BLaER1 treated with 17β-estradiol and CSF1 and Interleukin-3, amounts not matched to agents 10 nM and 100 nM (cell line): ENCODE results near the gene SH3PXD2A.

Source experiments
- H3K27ac ChIP-seq, 11 experiments: shearing (Covaris generic); formaldehyde crosslinking; 2 replicates each; pipeline ENCODE4 v1.8.1; 2022
- H3K27me3 ChIP-seq, 11 experiments: shearing (Covaris generic); formaldehyde crosslinking; 2 replicates each; pipeline ENCODE4 v1.8.1; 2022
- H3K36me3 ChIP-seq, 11 experiments: shearing (Covaris generic); formaldehyde crosslinking; 2 replicates each; pipeline ENCODE4 v1.8.1; 2022
- H3K4me1 ChIP-seq, 10 experiments: shearing (Covaris generic); formaldehyde crosslinking; 2 replicates each; pipeline ENCODE4 v1.8.1; 2022
- H3K4me2 ChIP-seq, 11 experiments: shearing (Covaris generic); formaldehyde crosslinking; 2 replicates each; pipeline ENCODE4 v1.8.1; 2022
- H3K4me3 ChIP-seq, 10 experiments: shearing (Covaris generic); formaldehyde crosslinking; 2 replicates each; pipeline ENCODE4 v1.8.1; 2022
- H3K9ac ChIP-seq, 11 experiments: shearing (Covaris generic); formaldehyde crosslinking; 2 replicates each; pipeline ENCODE4 v1.8.1; 2022
- H3K9me3 ChIP-seq, 11 experiments: shearing (Covaris generic); formaldehyde crosslinking; replicated peaks in 1 of 11; 2 replicates each; pipeline ENCODE4 v1.8.1; 2022
- H4K20me1 ChIP-seq, 11 experiments: shearing (Covaris generic); formaldehyde crosslinking; 2 replicates each; pipeline ENCODE4 v1.8.1; 2022
- Cebpa-rat ChIP-seq, 11 experiments: shearing (Covaris generic); IDR thresholded peaks; 2 replicates each; pipeline ENCODE4 v1.8.1; 2022

SH3PXD2A gene

GRCh38 chr10:103822800-103823199, 32.6 kb downstream of the SH3PXD2A start:
- H3K9me3 ChIP-seq = no peaks in the 10 kb centered on the region
- peak overlapping the region in 8 of 11 experiments; percentile 55 to 80 (median 76); a peak in 9 of 22 replicates for H3K9ac ChIP-seq
- no peak for TF ChIP-seq Cebpa-rat (IDR thresholded peaks at IDR 0.05)
- peak overlapping the region in 8 of 11 experiments; percentile 25 to 98 (median 94); a peak in 15 of 22 replicates for H3K27ac ChIP-seq
- H3K27me3 ChIP-seq = no peaks in the 10 kb centered on the region
- peak overlapping the region; percentile 76 to 97 (median 91); a peak in 21 of 22 replicates for H3K4me2 ChIP-seq
- no peak overlapping the region for H3K4me3 ChIP-seq
- peaks cover 76 to 98% (median 95%) of the 10 kb centered on the region in 10 experiments for H3K4me1 ChIP-seq
- peaks cover 0 to 10% (median 0%) of the 10 kb centered on the region in 11 experiments; a peak in 3 of 22 replicates for H3K36me3 ChIP-seq
- H4K20me1 ChIP-seq = peaks cover 9 to 29% (median 21%) of the 10 kb centered on the region in 11 experiments; a peak in 12 of 22 replicates

GRCh38 chr10:103822107-103822716, 33.2 kb downstream of the SH3PXD2A start:
- Histone ChIP-seq H4K20me1 (peaks cover 9 to 29% (median 21%) of the 10 kb centered on the region in 11 experiments; a peak in 12 of 22 replicates), H3K4me3 (no peak overlapping the region), H3K27ac (peak overlapping the region in 8 of 11 experiments; percentile 33 to 98 (median 94); a peak in 15 of 22 replicates), H3K27me3 (no peaks in the 10 kb centered on the region), H3K4me2 (peak overlapping the region; percentile 28 to 97 (median 91); a peak in 19 of 22 replicates), H3K9ac (peak overlapping the region in 7 of 11 experiments; percentile 8 to 80 (median 70); a peak in 12 of 22 replicates), H3K9me3 (no peaks in the 10 kb centered on the region), H3K4me1 (peaks cover 70 to 93% (median 90%) of the 10 kb centered on the region in 10 experiments), H3K36me3 (peaks cover 0 to 14% (median 1%) of the 10 kb centered on the region in 11 experiments; a peak in 7 of 22 replicates)
- TF ChIP-seq Cebpa-rat (IDR thresholded peaks at IDR 0.05) = no peak

- H4K20me1 ChIP-seq = peaks cover 9 to 29% (median 21%) of the 10 kb centered on the region in 11 experiments; a peak in 12 of 22 replicates
- peaks cover 52 to 93% (median 77%) of the 10 kb centered on the region in 10 experiments for H3K4me1 ChIP-seq
- no peaks in the 10 kb centered on the region for H3K9me3 ChIP-seq
- H3K9ac ChIP-seq = peak overlapping the region in 9 of 11 experiments; percentile 39 to 80 (median 66); a peak in 18 of 22 replicates
- peak overlapping the region in 9 of 11 experiments; percentile 5 to 98 (median 93); a peak in 17 of 22 replicates for H3K27ac ChIP-seq
- no peak for TF ChIP-seq Cebpa-rat (IDR thresholded peaks at IDR 0.05)
- peaks cover 0 to 20% (median 13%) of the 10 kb centered on the region in 11 experiments; a peak in 9 of 22 replicates for H3K36me3 ChIP-seq
- H3K27me3 ChIP-seq = no peaks in the 10 kb centered on the region
- peak overlapping the region in 1 of 10 experiments; percentile 33; a peak in 1 of 20 replicates for H3K4me3 ChIP-seq
- peak overlapping the region; percentile 76 to 97 (median 91) for H3K4me2 ChIP-seq
Observed at GRCh38 chr10:103820101-103821062, 35.0 kb downstream of the SH3PXD2A start.

GRCh38 chr10:103819493-103819892, 35.9 kb downstream of the SH3PXD2A start:
- Histone ChIP-seq H3K27ac (peak overlapping the region in 7 of 11 experiments; percentile 74 to 98 (median 95); a peak in 14 of 22 replicates), H4K20me1 (peaks cover 9 to 35% (median 21%) of the 10 kb centered on the region in 11 experiments; a peak in 13 of 22 replicates), H3K4me3 (no peak overlapping the region), H3K27me3 (no peaks in the 10 kb centered on the region), H3K4me2 (peak overlapping the region in 10 of 11 experiments; percentile 77 to 97 (median 92); a peak in 20 of 22 replicates), H3K4me1 (peaks cover 46 to 89% (median 73%) of the 10 kb centered on the region in 10 experiments), H3K9me3 (no peaks in the 10 kb centered on the region), H3K9ac (peak overlapping the region in 7 of 11 experiments; percentile 55 to 80 (median 68); a peak in 11 of 22 replicates), H3K36me3 (peaks cover 0 to 20% (median 13%) of the 10 kb centered on the region in 11 experiments; a peak in 9 of 22 replicates)
- no peak for TF ChIP-seq Cebpa-rat (IDR thresholded peaks at IDR 0.05)

GRCh38 chr10:103818765-103819374, 36.5 kb downstream of the SH3PXD2A start:
- Histone ChIP-seq H3K27ac (peak overlapping the region in 7 of 11 experiments; percentile 7 to 98 (median 95); a peak in 13 of 22 replicates), H3K9me3 (no peaks in the 10 kb centered on the region), H3K4me1 (peaks cover 46 to 89% (median 73%) of the 10 kb centered on the region in 10 experiments), H4K20me1 (peaks cover 9 to 42% (median 22%) of the 10 kb centered on the region in 11 experiments; a peak in 13 of 22 replicates), H3K36me3 (peaks cover 0 to 20% (median 13%) of the 10 kb centered on the region in 11 experiments; a peak in 9 of 22 replicates), H3K9ac (peak overlapping the region in 3 of 11 experiments; percentile 28 to 70 (median 29); a peak in 2 of 22 replicates), H3K27me3 (no peaks in the 10 kb centered on the region), H3K4me2 (peak overlapping the region in 9 of 11 experiments; percentile 85 to 97 (median 93); a peak in 16 of 22 replicates), H3K4me3 (no peak overlapping the region)
- no peak for TF ChIP-seq Cebpa-rat (IDR thresholded peaks at IDR 0.05)

GRCh38 chr10:103818105-103818504, 37.3 kb downstream of the SH3PXD2A start:
- no peak overlapping the region for H3K4me3 ChIP-seq

GRCh38 chr10:103816431-103816830, 38.9 kb downstream of the SH3PXD2A start:
- peaks cover 13 to 52% (median 26%) of the 10 kb centered on the region in 11 experiments; a peak in 13 of 22 replicates for H4K20me1 ChIP-seq
- H3K4me2 ChIP-seq = no peak overlapping the region
- H3K27ac ChIP-seq = peak overlapping the region in 2 of 11 experiments; percentile 10 to 27; a peak in 1 of 22 replicates
- H3K4me1 ChIP-seq = peaks cover 52 to 89% (median 72%) of the 10 kb centered on the region in 10 experiments
- H3K4me3 ChIP-seq = no peak overlapping the region
- no peak for TF ChIP-seq Cebpa-rat (IDR thresholded peaks at IDR 0.05)
- no peak overlapping the region for H3K9ac ChIP-seq
- no peaks in the 10 kb centered on the region for H3K27me3 ChIP-seq
- no peaks in the 10 kb centered on the region for H3K9me3 ChIP-seq
- peaks cover 0 to 29% (median 14%) of the 10 kb centered on the region in 11 experiments; a peak in 10 of 22 replicates for H3K36me3 ChIP-seq

More at GRCh38 chr10:103818105-103818504, 37.3 kb downstream of the SH3PXD2A start:
- Histone ChIP-seq H3K27ac (peak overlapping the region in 2 of 11 experiments; percentile 96 to 98; a peak in 2 of 22 replicates), H3K9ac (no peak overlapping the region), H3K9me3 (no peaks in the 10 kb centered on the region), H4K20me1 (peaks cover 9 to 45% (median 22%) of the 10 kb centered on the region in 11 experiments; a peak in 13 of 22 replicates), H3K4me1 (peaks cover 46 to 89% (median 73%) of the 10 kb centered on the region in 10 experiments), H3K36me3 (peaks cover 0 to 23% (median 13%) of the 10 kb centered on the region in 11 experiments; a peak in 9 of 22 replicates), H3K4me2 (peak overlapping the region in 7 of 11 experiments; percentile 85 to 97 (median 93); a peak in 4 of 22 replicates), H3K27me3 (no peaks in the 10 kb centered on the region)
- TF ChIP-seq Cebpa-rat (IDR thresholded peaks at IDR 0.05) = no peak
